ENCODE data around the gene CTNND2. TPM values are rescaled to one million over a fixed set of nuclear protein-coding genes. Genes with fewer than 3 reads are reported as not detected.

CTNND2 gene
- total RNA-seq, 4 donors from 2014 or later, result 8.3 TPM; not detected in 3

DNA sequence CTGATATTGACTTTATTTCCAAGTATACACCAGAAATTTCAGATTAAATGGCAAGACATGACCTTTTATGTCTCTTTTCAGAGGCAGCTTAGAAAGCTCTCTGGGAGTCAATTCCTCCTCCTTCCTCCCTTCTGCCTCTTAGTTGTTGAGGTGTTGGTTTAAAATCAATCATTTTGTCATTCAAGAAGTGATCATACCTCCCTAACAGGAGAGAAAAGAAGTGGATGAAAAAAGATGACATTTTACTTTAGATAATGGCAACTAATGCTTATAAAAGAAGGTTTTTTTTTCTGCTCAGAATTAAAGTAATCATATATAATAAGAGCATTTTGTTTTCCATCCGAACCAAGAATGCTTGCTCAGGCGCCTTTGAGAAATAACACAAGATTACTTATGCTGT is 448.7 kb downstream of the CTNND2 start:
- TF ChIP-seq, protein P1, sequence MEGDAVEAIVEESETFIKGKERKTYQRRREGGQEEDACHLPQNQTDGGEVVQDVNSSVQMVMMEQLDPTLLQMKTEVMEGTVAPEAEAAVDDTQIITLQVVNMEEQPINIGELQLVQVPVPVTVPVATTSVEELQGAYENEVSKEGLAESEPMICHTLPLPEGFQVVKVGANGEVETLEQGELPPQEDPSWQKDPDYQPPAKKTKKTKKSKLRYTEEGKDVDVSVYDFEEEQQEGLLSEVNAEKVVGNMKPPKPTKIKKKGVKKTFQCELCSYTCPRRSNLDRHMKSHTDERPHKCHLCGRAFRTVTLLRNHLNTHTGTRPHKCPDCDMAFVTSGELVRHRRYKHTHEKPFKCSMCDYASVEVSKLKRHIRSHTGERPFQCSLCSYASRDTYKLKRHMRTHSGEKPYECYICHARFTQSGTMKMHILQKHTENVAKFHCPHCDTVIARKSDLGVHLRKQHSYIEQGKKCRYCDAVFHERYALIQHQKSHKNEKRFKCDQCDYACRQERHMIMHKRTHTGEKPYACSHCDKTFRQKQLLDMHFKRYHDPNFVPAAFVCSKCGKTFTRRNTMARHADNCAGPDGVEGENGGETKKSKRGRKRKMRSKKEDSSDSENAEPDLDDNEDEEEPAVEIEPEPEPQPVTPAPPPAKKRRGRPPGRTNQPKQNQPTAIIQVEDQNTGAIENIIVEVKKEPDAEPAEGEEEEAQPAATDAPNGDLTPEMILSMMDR (IDR thresholded peaks at IDR 0.05; ENCODE audit: low read depth), result no peak

DNA sequence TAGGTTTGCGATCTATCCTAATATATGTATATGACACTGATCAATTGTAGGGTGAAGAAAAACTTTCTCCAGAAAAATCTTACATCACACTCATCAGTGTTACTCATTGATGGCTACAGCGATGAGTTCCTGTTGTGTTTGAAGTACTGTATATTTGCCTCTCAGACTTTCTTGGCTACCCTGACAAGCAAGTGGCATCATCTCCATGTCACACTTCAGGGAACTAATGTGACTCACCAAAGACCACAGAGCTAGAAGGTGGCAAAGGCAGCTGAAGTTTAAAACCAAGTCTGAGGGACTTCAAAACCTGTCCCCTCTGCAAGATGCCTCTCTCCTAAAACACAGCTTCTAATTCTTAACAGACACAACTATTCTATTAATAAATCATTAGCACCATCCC is 451.4 kb downstream of the CTNND2 start:
- TF ChIP-seq, protein P1 (IDR thresholded peaks at IDR 0.05; ENCODE audit: low read depth), result no peak

DNA sequence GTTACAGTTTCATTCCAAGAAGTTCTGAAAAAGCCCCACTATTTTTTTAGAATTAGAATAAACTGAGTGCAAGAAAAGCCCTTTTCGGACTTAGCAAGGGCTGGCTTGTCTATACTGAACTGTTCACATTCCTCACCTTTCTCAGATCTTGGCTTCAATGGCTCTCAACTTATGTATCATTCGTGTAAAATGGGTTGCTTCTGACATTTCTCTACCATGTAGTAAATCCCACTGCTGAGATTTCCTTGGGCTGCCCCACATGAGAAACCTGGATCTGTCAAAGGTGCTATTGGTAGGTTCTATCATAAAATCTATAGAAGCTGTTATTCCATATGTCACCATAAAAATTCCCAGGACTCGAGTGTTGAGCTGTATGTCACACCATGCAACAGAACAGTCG is 454.3 kb downstream of the CTNND2 start:
- TF ChIP-seq, protein P1 (IDR thresholded peaks at IDR 0.05; ENCODE audit: low read depth), result no peak

DNA sequence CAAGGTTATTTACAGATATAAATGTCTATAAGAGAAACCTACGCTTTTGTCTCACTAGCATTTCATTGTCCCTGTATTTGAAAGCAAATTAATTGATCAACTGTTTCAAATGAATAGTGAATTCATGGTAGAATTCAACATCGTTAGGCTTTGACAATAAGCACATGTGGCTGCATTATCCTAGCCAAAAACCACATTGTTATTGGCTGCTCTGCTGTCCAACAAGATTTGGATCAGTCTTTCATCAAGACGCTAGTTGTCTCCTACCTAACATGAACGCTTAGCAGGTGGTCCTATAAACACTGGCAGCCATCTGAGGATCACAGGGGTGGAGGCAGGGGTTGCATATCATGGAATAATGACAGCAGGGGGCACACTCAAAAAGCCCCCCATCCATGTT is 455.0 kb downstream of the CTNND2 start:
- TF ChIP-seq, protein P1 (IDR thresholded peaks at IDR 0.05; ENCODE audit: low read depth), result no peak

DNA sequence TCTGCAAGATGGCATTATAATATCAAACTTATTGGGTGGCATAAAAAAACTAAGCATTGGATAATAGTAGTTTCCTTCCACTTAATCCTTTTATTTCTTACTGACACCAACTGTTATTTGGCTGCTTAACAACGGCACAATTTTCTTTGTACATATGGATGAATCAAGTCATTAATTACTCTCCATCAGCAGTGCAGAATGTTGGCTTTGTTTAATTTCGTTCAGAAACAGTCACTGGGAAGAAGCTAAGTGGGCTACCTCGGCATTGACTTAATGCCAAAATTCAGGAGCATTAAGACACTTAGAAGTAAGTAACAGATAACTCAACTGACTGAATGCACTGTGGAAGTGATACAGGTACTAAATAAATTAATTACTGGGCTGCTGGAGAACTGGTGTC is 460.4 kb downstream of the CTNND2 start:
- TF ChIP-seq, protein P1 (IDR thresholded peaks at IDR 0.05; ENCODE audit: low read depth), result no peak

DNA sequence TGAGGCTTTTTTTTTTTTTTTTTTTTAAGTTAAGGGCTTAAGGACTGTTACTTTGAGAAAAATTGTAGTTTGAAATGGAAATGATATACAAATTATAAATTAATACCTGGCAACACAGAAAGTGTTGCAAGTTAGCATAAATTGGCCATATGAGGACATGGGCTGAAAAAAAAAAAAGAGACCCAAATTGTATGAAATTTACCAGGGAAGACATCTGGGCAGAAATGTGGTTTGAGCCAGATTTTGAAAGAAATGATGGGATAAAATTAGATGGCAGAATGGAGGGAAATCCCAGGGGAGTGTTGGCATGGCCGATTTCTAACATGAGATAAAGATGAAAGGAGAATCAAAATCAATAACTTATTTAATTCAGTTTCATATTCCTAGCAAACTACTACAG is 472.1 kb downstream of the CTNND2 start:
- TF ChIP-seq, protein P1 (IDR thresholded peaks at IDR 0.05; ENCODE audit: low read depth), result no peak

DNA sequence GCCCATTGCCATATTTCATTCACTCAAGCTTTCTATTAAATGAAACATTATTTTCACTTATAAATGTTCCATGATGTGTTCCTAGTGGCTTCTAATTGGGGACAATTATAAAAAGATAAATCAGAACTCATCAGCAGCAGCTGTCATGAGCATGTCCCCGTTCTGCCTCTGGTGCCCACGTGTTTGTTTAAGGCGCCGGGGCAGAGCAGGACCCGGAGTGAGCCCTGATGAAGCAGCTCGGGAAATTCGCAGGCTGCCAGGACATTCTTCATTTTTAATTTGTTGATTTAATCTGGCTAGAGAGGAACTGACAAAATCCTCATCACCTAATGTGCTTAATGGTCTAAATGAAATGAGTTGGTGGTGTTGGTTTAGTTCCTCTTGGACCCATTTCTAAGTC is 475.0 kb downstream of the CTNND2 start:
- TF ChIP-seq, protein P1 (IDR thresholded peaks at IDR 0.05; ENCODE audit: low read depth), result no peak

Measured in subcutaneous adipose tissue (tissue), 4 donors.